SK-N-SH (cell line): ENCODE measurements around the gene NID1. TPM values are rescaled to one million over a fixed set of nuclear protein-coding genes. Genes with fewer than 3 reads are reported as not detected.

Source experiments
- CTCF ChIA-PET: fragments of 300-600, 350-600 bp; formaldehyde crosslinking; extraction: SDS; loops from one replicate; lab custom pipeline; 2021; lab: Yijun Ruan, JAX
- POLR2A ChIA-PET: fragments of 350-600 bp; sonication (Branson Sonifier 250); formaldehyde crosslinking; extraction: SDS; loops from one replicate; lab custom pipeline; 2020; ENCODE audit warnings: antibody characterized with exemption, inconsistent platforms; lab: Yijun Ruan, JAX
- DNase-seq: peaks from one replicate; pipeline ENCODE4 v3.0.0; 2012
- H2AFZ ChIP-seq: fragments of 200-600 bp; sonication (generic); 2 replicates; pipeline ENCODE4 v1.8.1; 2016; ENCODE audit warnings: antibody characterized with exemption, mild to moderate bottlenecking, low read depth
- H3F3A ChIP-seq: fragments of 200-600 bp; sonication (generic); replicated peaks from 2 replicates; pipeline ENCODE3; 2016; ENCODE audit warnings: antibody characterized with exemption, mild to moderate bottlenecking; ENCODE audit not compliant: insufficient read depth
- H3K27ac ChIP-seq, 2 experiments: fragments of 200-500 bp in 1 of 2; fragments of 200-600 bp in 1 of 2; sonication (Bioruptor generic) in 1 of 2; sonication (generic), shearing (Covaris generic) in 1 of 2; 2 replicates each; pipeline versions ENCODE4 v1.5.1 to v1.6.1; 2014 to 2016; ENCODE audit warnings: low read depth in 2 of 2, inconsistent platforms in 1 of 2, low read length in 1 of 2, mild to moderate bottlenecking in 1 of 2, mixed read lengths in 1 of 2
- H3K27me3 ChIP-seq: fragments of 200-600 bp; sonication (generic), shearing (Covaris generic); 2 replicates; pipeline ENCODE4 v1.6.1; 2016; ENCODE audit warnings: mixed run types; ENCODE audit not compliant: insufficient read depth
- H3K36me3 ChIP-seq, 2 experiments: fragments of 200-500 bp in 1 of 2; fragments of 200-600 bp in 1 of 2; sonication (Bioruptor generic) in 1 of 2; sonication (generic) in 1 of 2; replicated peaks in 1 of 2; 2 replicates each; pipeline versions ENCODE3 to v1.5.1; 2014 to 2016; ENCODE audit warnings: low read length in 1 of 2, mild to moderate bottlenecking in 1 of 2; ENCODE audit not compliant: insufficient read depth in 2 of 2, control insufficient read depth in 1 of 2
- H3K4me1 ChIP-seq, 2 experiments: fragments of 200-500 bp in 1 of 2; fragments of 200-600 bp in 1 of 2; sonication (Bioruptor generic) in 1 of 2; sonication (generic), shearing (Covaris generic) in 1 of 2; 2 replicates each; pipeline versions ENCODE4 v1.5.1 to v1.6.1; 2014 to 2016; ENCODE audit warnings: low read depth in 1 of 2, low read length in 1 of 2, mixed run types in 1 of 2; ENCODE audit not compliant: insufficient read depth in 2 of 2, control insufficient read depth in 1 of 2
- H3K4me2 ChIP-seq: fragments of 200-600 bp; sonication (generic), shearing (Covaris generic); 2 replicates; pipeline ENCODE4 v1.6.1; 2017; ENCODE audit warnings: mixed run types
- H3K4me3 ChIP-seq, 2 experiments: fragments of 200-500 bp in 1 of 2; fragments of 200-600 bp in 1 of 2; sonication (Bioruptor generic) in 1 of 2; sonication (generic), shearing (Covaris generic) in 1 of 2; 2 replicates each; pipeline versions ENCODE4 v1.5.1 to v1.8.1; 2014 to 2016; ENCODE audit warnings: low read depth in 2 of 2, inconsistent platforms in 1 of 2, low read length in 1 of 2, mild to moderate bottlenecking in 1 of 2, mixed read lengths in 1 of 2, moderate library complexity in 1 of 2
- H3K79me2 ChIP-seq: fragments of 200-600 bp; sonication (generic); 2 replicates; pipeline ENCODE4 v1.8.1; 2017; ENCODE audit warnings: mild to moderate bottlenecking; ENCODE audit not compliant: insufficient read depth
- H3K9ac ChIP-seq: fragments of 200-600 bp; sonication (generic); 2 replicates; pipeline ENCODE4 v1.6.1; 2017; ENCODE audit warnings: mixed run types
- H3K9me2 ChIP-seq: fragments of 200-600 bp; sonication (generic); 2 replicates; pipeline ENCODE4 v1.6.1; 2017; ENCODE audit warnings: mixed run types
- H3K9me3 ChIP-seq: fragments of 200-600 bp; sonication (generic); 2 replicates; pipeline ENCODE4 v1.6.1; 2017; ENCODE audit warnings: mixed run types, mild to moderate bottlenecking, moderate library complexity
- H4K20me1 ChIP-seq: fragments of 200-600 bp; sonication (generic); 2 replicates; pipeline ENCODE4 v1.6.1; 2017; ENCODE audit warnings: mild to moderate bottlenecking, mixed run types; ENCODE audit not compliant: insufficient read depth
- ELF1 ChIP-seq: IDR thresholded peaks from 2 replicates; pipeline ENCODE4 v1.4.0; 2012
- GABPA ChIP-seq: IDR thresholded peaks from 2 replicates; pipeline ENCODE4 v1.4.0; 2012; ENCODE audit warnings: low read depth, mild to moderate bottlenecking
- GATA2 ChIP-seq: sonication (generic); formaldehyde crosslinking; IDR thresholded peaks from 2 replicates; pipeline ENCODE4 v1.5.0; 2020; ENCODE audit warnings: mild to moderate bottlenecking, missing genetic modification reagents
- IRF3 ChIP-seq: fragments of 150-350 bp; IDR thresholded peaks from 2 replicates; pipeline ENCODE4 v1.6.1; 2016; ENCODE audit warnings: mild to moderate bottlenecking, low read depth, low read length
- MEF2A ChIP-seq: IDR thresholded peaks from 2 replicates; pipeline ENCODE4 v1.4.0; 2012; ENCODE audit warnings: low read depth, borderline replicate concordance
- MXI1 ChIP-seq: IDR thresholded peaks from 2 replicates; pipeline ENCODE4 v1.6.1; 2012; ENCODE audit warnings: mild to moderate bottlenecking, low read depth, low read length, improper control_type of control experiment
- NFIC ChIP-seq: IDR thresholded peaks from 2 replicates; pipeline ENCODE4 v1.4.0; 2012; ENCODE audit warnings: borderline replicate concordance
- NRF1 ChIP-seq: IDR thresholded peaks from 2 replicates; pipeline ENCODE4 v1.6.1; 2012; ENCODE audit warnings: low read depth, mild to moderate bottlenecking, low read length
- PBX3 ChIP-seq: IDR thresholded peaks from 2 replicates; pipeline ENCODE4; 2012
- POLR2AphosphoS5 ChIP-seq: IDR thresholded peaks from 2 replicates; pipeline ENCODE4 v1.6.1; 2012; ENCODE audit warnings: low read depth, low read length
- RAD21 ChIP-seq: IDR thresholded peaks from 2 replicates; pipeline ENCODE4 v1.6.1; 2012; ENCODE audit warnings: mild to moderate bottlenecking, low read length
- RFX5 ChIP-seq: IDR thresholded peaks from 2 replicates; pipeline ENCODE4 v1.6.1; 2012; ENCODE audit warnings: mild to moderate bottlenecking, improper control_type of control experiment, low read length
- RXRA ChIP-seq: IDR thresholded peaks from 2 replicates; pipeline ENCODE4 v1.4.0; 2012; ENCODE audit warnings: low read depth, mild to moderate bottlenecking, borderline replicate concordance
- TAF1 ChIP-seq: IDR thresholded peaks from 2 replicates; pipeline ENCODE4 v1.6.1; 2012; ENCODE audit warnings: low read depth, mild to moderate bottlenecking, low read length, moderate library complexity, borderline replicate concordance
- TCF12 ChIP-seq: IDR thresholded peaks from 2 replicates; pipeline ENCODE4 v1.4.0; 2012
- USF2 ChIP-seq: fragments of 150-350 bp; IDR thresholded peaks from 2 replicates; pipeline ENCODE4 v1.6.1; 2017; ENCODE audit warnings: antibody characterized with exemption, low read length, low read depth, borderline replicate concordance
- ZBTB33 ChIP-seq: IDR thresholded peaks from 2 replicates; pipeline ENCODE4 v1.4.0; 2012; ENCODE audit warnings: low read depth, borderline replicate concordance
- WGBS: methylation state at CpG from one replicate; pipeline ENCODE4 v1.1.6; 2017; ENCODE audit warnings: low lambda C conversion rate; 5-methylcytosine and 5-hydroxymethylcytosine counted together
- polyA plus RNA-seq, 3 experiments: library from polyadenylated mRNA; depleted of rRNA; stranded (reverse); fragments of >200 nt; gene quantifications; 2 replicates each; pipeline ENCODE4 v1.2.3, GENCODE V29; 2012

The NID1 gene
- polyA plus RNA-seq, 1 of the 3 experiments (the other 2 are of a cell fraction): 74.3 TPM

GRCh38 chr1:236002025-236002390 is 62.9 kb downstream of the NID1 start:
- H4K20me1 ChIP-seq: no peaks in the 10 kb centered on the region
- H3K27ac ChIP-seq: no peak overlapping the region
- DNase-seq: no peak
- no peak overlapping the region for H3K4me3 ChIP-seq
- no peaks in the 10 kb centered on the region for H3K9me2 ChIP-seq
- 93% methylated on average over 7 of the region's 7 CpGs for WGBS
- H3K79me2 ChIP-seq: no peaks in the 10 kb centered on the region
- H3K4me2 ChIP-seq: no peak overlapping the region
- no peak overlapping the region for H3K9ac ChIP-seq
- no peaks in the 10 kb centered on the region for H3K9me3 ChIP-seq
- CTCF ChIA-PET: interaction anchor here (1.1 kb wide), 1 partner anchor 136 kb away, joined by 3 read pairs; no protein-coding TSS in a partner anchor
- H3K4me1 ChIP-seq: peaks cover 0 to 6% of the 10 kb centered on the region in 2 experiments; a peak in 1 of 4 replicates
- no peak overlapping the region for H2AFZ ChIP-seq
- POLR2A ChIA-PET: no interaction called here
- no peaks in the 10 kb centered on the region for H3K27me3 ChIP-seq
- H3F3A ChIP-seq: peaks cover 6% of the 10 kb centered on the region
- peaks cover 0 to 7% of the 10 kb centered on the region in 2 experiments for H3K36me3 ChIP-seq
- TF ChIP-seq GABPA (no peak), RXRA (no peak), USF2 (no peak), ELF1 (no peak), ZBTB33 (no peak), TCF12 (no peak), GATA2 (CRISPR knock-in tag) (no peak), MEF2A (no peak), IRF3 (no peak), NRF1 (no peak), POLR2AphosphoS5 (no peak), TAF1 (no peak), NFIC (no peak), MXI1 (no peak), PBX3 (no peak), RFX5 (no peak), RAD21 (no peak)
